ENCODE measurements around the gene SPSB3.

The SPSB3 gene

DNA sequence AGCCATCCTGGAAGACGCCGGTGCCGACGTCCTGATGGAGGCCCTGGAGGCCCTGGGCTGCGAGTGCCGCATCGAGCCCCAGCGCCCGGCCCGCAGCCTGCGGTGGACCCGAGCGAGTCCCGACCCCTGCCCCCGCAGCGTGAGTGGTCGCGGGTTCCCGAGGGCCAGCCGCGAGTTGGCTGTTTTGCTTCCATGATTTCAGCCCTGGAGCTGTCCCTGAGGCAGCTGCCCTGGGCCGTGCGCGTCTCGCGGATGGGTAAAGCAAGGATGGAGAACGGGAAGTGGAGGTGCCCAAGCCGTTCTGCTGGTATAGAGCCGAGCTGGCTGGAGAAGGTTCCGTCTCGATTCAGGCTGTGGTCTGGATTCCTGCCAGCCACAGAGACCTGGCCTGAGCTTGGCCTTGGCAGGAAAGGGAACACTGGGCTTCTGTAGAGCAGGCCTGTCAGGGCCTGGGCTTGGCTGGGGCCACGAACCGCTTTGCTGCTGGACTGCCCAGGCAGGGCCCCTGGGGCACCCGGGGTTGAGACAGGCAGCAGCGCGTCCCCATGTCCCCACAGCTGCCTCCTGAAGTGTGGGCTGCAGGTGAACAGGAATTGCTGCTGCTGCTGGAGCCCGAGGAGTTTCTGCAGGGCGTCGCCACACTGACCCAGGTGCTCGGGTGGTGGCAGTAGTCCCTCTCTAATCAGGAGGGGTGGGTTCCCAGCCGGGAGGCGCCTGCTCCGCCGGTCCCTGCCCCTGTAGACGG lies 8.5 kb downstream of the SPSB3 start:
- no peak for DNase-seq

DNA sequence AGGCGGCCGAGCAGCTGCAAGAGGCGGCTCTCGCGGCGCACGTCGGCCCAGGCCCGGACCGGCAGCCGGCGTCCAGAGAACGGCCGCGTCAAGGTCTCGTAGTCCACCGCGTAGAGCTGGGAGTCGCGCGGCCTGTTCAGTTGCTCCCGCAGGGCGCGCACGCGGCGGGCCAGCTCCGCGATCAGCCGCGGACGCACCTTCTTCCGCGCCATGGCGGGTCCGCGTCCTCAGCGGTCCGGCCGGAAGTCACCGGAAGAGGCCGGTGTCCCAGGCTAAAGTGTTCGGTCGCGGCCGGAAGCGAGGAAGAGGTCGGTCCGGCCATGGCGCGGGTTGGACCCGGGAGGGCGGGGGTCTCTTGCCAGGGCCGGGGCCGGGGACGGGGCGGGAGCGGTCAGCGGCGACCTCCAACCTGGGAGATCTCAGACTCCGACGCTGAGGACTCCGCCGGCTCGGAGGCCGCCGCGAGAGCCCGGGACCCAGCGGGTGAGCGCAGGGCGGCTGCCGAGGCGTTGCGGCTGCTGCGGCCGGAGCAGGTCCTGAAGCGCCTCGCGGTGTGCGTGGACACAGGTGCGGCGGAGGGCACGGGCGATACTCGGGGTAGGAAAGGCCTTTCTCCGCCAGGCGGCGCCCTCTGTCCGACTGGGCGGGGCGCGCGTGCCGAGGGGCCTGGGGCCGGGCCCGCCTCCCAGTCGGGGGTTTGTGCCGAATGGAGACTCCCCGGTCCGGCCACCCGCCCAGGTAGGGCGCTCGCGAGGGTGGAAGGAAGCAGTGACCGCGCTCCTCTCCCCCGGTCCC lies 9.3 kb downstream of the SPSB3 start, which contains the start of gene MRPS34:
Gene MRPS34, minus strand, starts transcription at position 227 of the 795 bp plus-strand sequence. Its CDS starts 15 bp downstream, at position 212.
- peak; percentile 55 for DNase-seq

DNA sequence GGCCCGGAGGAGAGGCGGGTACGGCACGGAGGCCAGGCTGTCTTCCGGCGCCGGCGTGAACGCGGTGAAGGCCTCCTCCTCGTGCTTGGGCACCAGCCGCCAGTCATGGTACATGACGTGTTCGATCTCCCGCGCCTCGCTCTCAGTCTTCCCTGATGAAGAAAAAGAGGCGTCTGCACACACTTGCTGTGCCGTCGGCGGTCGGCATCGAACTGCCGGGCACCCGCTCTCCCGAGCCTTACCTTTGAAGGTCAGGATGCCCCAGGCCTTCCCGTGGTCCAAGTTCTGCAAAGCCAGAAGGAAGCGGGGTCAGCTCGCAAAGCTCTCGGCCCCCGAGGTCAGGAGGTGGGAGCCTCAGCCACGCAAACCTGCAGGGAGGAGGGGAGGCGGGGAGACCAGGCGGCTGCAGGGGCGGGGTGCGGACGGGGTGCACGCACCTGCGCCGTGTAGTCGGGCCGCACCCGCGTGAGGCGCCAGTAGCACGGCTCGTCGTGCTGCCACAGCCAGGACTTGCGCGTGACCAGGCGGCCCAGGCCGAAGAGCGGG lies 9.9 kb downstream of the SPSB3 start, which contains the start of gene EME2:
Gene EME2, plus strand, starts transcription at position 449 of the 546 bp plus-strand sequence. CDS start 418 bp downstream, outside the sequence.
- DNase-seq = no peak

DNA sequence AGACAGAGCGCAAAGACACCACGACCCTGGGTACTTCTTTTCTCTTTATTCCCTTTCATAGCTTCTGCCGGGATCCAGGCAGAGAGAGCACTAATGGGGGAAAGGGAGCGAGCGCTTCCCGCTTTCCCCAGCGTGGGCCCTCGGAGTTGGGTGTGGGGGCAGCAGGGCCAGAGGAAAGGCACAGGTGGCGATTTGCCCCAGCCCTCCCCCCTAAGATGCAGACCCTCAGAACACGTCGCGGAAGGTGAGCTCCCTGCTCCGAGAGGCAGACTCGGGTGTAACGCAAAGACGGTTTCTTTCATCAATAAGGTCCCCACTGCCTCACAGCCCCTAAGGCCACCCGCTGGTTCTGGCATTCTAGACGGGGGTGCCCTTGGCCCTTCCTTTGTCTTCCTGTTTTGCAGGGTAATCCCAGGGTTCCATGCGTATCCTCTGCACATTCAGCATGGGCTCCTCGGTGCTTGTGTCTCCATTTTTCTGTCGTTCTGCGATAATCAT lies 10.5 kb downstream of the SPSB3 start:
- no peak for DNase-seq

DNA sequence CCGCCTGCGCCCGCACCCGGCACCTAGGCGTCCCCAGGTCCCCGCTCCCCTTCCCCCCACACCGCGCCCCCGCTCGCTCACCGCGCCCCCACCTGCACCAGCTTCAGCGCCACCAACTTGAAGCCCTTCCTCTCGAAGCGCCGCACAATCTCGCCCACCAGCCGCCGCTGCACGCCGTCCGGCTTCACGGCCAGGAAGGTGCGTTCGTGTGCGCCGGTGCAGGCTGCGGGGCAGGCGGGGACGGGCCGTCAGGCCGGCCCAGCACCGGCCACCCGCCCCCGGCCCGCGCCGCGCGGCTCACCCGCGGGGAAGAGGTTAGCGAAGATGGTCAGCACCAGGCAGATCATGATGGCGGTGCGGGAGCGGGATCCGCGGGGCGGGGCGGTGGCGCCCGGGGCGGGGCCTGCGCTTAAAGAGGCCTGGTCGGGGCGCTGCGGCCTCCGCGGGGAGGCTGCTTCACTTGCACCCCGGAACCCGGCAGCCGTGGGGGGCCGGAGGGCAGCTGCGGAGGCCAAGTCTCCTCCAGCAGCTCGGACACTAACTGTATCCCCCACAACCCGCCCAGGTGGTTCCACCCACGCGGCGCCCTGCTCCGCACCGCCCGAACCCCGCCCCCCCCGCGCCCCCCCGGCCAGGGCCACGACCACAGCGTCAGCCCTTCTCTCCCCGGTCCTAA lies 11.0 kb downstream of the SPSB3 start, which contains the start of gene NME3:
Gene NME3, minus strand, starts transcription at position 356 of the 676 bp plus-strand sequence. Its CDS starts 9 bp downstream, at position 347.
- DNase-seq = no peak

DNA sequence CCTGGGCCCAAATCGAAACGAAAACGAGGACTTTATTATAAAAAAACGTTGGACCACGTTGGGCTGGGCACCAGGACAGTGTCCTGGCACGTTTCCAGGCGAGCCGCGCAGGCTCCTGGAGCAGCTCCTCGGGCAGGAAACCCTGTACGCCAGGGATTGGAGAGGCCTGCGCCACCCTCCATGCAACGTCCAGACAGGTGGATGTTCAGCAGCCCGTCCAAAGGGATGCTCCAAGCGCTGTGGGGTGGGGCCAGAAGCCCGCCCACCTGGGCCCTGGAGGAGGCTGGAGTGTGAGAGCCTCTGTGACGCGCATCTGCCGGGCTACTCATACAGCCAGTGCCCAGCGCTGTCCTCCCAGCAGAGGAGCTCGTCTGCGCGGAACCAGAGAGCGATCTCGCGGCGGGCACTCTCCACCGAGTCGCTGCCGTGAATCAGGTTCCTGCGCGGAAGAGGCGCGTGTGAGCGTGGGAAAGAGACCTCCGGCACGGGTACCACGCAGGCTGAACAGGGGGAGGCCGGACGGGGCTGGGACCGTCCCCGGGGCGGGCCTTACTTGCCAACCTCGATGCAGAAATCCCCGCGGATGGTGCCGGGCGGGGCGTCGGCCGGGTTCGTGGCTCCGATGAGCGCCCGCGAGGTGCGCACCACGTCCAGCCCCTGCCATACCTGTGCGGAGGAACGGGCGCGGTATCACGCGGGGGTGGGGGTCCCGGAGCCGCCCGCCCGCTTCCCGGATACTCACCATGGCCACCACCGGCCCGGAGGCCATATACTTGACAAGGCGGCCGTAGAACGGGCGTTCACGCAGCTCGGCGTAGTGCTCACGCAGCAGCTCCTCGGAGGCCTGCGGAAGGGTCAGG lies 11.8 kb downstream of the SPSB3 start:
- no peak for DNase-seq

DNA sequence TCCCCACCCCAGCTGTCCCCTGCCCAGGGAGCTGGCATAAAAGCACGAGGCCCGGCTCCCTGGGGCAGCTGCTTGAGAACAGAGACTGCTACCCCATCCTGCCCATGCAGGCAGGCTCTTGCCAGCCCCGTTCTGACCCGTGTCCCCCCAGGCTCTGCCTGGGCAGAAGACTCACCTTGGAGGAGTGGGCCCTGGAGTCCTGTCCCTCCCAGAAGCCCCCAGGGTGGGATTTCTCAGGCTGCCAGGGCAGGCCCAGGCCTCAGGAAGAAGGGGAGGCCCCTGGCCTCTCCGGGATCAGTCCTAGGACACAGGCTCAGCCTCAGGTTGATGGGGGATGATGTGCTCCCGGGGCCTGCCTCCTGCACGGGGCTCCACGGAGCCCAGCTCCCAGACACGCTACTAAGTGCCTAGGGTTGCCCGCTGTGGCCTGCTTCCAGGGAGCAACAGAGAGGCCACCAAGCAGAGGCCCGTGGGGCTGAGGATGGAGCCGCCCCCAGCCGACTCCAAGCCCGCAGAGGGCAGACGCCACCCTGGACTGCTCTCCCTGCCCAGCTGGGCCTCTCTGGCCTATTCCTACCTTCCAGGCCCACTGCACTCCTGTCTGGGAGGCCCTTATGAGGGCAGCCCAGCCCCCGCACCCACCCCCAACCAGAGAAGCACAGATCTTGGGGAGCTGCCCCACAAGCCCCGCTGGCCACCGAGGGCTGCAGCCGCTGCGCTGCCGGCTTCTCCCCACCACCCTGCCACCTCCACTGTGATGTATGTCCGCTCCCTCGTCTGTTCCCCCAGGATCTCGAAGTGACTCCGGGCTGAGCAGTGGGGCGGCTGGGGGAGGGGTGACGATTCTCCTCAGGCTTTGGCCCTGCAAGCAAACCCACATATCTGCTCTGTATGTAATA lies 12.7 kb downstream of the SPSB3 start:
- DNase-seq = no peak

DNA sequence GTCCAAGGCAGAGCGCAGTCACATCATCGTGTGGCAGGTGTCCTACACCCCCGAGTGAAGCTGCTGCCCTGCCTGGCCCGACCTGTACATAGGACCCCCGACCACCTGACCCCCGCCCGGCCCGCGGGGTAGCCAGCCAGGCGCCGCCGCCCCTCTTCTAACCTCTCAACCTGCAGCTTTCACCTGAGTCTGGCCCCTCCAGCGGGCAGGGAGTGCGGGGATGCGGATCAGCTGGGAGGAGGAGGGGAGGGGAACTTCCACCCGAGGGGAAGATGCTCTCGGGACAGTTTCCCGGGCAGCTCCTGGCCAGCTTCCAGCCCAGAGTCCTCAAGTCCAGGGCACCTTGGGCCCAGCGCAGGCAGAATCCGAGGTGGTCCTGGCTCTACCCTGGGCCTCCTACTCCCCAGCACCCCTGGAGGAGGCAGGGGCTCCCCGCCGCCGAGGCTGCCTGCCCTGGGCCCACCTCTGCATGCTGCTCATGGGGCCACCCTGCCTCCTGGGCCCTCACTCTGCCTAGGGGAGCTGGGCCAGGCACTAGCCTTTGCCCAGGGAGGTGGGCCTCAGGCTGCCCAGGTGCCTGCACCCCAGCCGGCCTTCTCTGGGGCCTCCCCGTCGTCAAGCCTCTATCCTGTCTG lies 13.5 kb downstream of the SPSB3 start:
- no peak for DNase-seq

DNA sequence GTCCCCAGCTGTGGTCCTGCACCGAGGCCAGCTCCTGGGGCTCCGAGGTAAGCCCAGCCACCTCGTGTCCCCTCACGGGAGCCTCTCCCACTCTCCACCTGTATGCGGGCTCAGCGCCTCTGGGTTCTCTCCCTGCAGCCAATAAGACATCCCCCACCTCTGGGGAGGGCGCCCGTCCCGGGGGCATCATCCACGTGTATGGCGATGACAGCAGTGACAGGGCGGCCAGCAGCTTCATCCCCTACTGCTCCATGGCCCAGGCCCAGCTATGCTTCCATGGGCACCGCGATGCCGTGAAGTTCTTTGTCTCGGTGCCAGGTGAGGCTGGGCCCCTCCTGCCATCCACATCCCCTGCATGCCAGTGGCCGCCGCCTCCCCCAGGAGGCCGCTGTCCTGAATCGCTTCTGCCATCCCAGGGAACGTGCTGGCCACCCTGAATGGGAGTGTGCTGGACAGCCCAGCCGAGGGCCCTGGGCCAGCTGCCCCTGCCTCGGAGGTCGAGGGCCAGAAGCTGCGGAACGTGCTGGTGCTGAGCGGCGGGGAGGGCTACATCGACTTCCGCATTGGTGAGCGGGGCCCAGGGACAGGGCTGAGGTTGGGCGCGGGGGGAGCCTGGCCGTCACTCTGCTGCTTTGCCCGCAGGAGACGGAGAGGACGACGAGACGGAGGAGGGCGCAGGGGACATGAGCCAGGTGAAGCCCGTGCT lies 14.2 kb downstream of the SPSB3 start:
- DNase-seq = no peak

DNA sequence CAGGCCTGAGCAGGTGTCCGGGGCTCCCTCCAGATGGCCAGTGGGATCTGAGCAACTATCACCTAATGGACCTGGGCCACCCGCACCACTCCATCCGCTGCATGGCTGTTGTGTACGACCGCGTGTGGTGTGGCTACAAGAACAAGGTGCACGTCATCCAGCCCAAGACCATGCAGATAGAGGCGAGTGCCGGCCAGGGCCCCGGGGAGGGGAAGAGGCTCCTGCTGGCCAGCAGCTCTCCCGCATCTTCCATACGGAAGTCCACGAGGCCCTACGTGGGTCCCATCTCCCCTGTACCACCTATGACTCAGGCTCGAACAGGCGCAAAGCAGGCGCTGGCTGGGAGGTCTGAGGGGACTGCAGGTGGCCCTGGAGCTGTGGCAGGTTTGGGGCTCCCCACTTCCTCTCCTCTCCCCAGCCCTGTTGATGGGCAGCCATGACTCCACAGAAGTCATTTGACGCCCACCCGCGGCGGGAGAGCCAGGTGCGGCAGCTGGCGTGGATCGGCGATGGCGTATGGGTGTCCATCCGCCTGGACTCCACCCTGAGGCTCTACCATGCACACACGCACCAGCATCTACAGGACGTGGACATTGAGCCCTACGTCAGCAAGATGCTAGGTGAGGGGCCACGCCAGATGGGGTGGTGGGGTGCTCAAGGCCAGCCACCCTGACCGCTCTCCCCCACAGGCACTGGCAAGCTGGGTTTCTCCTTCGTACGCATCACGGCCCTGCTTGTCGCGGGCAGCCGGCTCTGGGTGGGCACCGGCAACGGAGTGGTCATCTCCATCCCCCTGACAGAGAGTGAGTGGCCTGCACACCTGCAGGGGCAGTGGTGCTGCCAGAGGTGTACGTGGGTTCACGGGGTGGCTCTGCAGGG lies 15.0 kb downstream of the SPSB3 start:
- no peak for DNase-seq

DNA sequence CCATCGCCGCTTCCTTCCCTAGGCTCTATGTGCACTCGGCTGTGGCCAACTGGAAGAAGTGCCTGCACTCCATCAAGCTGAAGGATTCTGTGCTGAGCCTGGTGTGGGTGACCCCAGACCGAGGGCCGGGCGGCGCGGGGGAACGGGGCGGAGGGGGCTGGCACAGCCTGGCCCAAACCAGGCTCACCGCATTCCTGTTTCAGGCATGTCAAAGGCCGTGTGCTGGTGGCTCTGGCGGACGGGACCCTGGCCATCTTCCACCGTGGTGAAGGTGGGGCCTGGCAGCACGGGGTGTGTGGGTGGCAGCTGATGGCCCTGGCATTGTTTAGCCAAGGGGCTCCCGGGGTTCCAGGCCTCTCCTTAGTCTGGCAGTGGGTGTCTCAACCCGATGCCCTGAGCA lies 15.7 kb downstream of the SPSB3 start:
- DNase-seq = no peak

DNA sequence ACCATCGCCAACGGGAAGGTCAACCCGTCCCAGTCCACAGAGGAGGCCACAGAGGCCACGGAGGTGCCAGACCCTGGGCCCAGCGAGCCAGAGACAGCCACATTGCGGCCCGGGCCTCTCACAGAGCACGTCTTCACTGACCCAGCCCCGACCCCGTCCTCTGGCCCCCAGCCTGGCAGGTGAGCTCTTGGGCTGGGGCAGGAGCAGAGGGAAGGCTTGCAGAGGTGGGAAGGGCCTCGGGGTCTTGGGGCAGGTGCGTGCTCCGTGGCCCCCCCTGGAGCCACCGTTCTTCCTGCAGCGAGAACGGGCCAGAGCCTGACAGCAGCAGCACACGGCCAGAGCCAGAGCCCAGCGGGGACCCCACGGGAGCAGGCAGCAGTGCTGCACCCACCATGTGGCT lies 16.1 kb downstream of the SPSB3 start:
- DNase-seq = no peak

DNA sequence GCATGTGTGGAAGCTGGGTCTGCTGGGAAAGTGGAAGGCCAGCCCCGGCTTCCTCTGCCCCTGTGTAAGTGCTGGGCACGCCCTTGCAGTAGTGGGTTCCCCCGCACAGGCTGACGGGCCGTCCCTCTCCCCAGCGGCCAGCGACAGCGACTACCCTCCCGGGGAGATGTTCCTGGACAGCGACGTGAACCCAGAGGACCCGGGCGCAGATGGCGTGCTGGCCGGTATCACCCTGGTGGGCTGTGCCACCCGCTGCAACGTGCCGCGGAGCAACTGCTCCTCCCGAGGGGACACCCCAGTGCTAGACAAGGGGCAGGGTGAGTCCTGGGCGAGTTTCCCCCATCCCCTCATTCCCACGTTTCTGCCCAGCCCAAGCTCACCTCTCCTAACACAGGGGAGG lies 16.5 kb downstream of the SPSB3 start:
- DNase-seq = no peak

DNA sequence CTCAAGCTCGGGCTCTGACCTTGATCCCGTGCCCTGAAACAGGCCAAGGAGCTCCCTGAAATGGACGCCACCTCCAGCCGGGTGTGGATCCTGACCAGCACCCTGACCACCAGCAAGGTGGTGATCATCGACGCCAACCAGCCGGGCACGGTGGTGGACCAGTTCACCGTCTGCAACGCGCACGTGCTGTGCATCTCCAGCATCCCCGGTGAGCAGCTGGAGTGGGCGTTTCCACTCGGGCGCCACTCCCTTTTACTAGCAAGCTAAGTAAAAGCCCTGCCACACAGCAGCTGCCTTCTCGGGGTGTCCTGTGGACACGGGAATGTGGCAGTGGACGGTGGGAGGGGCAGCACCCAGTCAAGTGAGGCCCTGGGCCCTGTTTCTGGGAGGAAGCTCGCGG lies 17.4 kb downstream of the SPSB3 start:
- no peak for DNase-seq

DNA sequence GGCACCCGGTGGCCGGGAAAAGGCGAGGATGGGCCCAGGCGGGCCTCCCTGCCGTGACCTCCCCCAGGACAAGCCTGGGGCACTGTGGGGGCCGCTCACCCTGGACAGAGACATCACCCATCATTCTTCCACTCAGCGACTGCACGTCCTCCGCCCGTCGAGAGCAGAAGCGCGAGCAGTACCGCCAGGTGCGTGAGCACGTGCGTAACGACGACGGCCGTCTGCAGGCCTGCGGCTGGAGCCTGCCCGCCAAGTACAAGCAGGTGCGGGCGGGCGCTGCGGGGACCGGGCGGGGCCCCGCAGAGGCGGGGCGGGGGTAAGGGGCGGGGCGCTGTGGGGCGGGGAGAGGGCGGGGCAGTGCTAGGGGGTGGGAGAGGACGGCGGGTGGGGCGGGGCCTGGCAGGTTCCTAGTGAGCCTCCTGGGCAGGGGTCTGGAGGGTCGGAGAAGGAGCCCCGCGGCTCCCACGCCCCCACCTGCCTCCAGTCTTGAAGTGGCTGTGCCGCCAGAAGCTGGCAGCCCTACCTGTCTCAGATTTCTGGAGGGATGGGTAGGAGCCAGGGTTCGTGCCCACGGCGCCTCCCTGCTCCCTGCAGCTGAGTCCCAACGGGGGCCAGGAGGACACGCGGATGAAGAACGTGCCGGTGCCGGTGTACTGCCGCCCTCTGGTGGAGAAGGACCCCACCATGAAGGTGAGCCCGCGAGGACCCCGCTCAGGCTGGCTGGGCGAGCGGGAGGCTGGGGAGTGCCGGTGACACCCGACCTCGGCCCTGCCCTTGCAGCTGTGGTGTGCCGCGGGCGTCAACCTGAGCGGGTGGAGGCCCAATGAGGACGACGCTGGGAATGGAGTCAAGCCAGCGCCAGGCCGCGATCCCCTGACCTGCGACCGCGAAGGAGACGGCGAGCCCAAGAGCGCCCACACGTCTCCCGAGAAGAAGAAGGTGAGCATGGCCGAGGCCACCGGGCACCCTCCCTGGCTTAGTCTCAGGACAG lies 18.6 kb downstream of the SPSB3 start:
- no peak for DNase-seq

DNA sequence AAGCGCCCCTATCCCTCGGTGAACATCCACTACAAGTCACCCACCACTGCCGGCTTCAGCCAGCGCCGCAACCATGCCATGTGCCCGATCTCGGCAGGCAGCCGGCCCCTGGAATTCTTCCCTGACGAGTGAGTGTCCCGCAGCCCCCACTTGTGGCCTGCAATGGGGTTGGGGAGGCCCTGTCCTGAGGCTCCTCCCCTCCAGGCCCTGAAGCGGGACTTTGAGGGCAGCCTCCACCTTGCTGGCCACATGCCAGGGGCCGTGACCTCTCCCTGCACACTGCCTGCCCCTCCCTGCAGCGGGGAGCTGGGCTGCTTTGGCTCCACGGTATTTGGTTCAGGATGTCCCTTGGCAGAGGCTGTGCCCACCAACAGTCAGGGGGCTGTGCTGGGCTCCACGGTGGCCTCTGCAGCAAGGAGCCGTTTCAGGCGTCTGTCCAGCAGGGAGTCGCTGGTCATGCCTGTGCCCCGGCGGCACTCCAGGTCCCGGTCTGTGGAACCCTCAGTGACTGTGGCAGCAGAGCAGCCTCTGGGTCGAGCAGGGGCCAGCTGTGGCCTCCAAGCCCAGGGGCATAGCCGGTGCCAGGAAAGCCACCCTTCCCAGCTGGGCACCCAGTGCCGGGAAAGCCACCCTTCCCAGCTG lies 19.4 kb downstream of the SPSB3 start:
- no peak for DNase-seq
